Measurements from ENCODE around the gene WDPCP. TPM values are rescaled to one million over a fixed set of nuclear protein-coding genes. Genes with fewer than 3 reads are reported as not detected.
"Not testable (repeated sequence)": the region's sequence is repeated elsewhere in the genome, so short reads cannot be mapped to it uniquely, and the experiment has no call there.

The WDPCP gene
- total and polyA plus RNA-seq, 2 donors = 3.8 to 49.2 TPM

DNA sequence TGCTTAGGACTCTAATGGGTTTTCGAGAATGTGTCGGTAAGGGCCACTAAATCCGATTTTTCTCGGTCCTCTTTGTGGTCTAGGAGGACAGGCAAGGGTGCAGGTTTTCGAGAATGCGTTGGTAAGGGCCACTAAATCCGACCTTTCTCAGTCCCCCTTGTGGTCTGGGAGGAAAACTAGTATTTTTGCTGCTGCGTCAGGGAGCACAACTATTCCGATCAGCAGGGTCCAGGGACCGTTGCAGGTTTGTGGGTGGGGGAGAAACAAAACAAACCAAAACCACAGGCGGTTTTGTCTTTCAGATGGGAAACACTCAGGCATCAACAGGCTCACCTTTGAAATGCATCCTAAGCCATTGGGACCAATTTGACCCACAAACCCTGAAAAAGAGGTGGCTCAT is 264.6 kb downstream of the WDPCP start:
- WGBS = 89% methylated on average over 11 of the region's 11 CpGs
- not testable (repeated sequence) for H3K27ac ChIP-seq (ENCODE audit: low read depth); H3K36me3 ChIP-seq (ENCODE audit: insufficient read depth); H3K4me3 ChIP-seq (ENCODE audit: low read depth, low read length); H3K4me1 ChIP-seq (ENCODE audit: insufficient read depth); DNase-seq (ENCODE audit: extremely low spot score)

DNA sequence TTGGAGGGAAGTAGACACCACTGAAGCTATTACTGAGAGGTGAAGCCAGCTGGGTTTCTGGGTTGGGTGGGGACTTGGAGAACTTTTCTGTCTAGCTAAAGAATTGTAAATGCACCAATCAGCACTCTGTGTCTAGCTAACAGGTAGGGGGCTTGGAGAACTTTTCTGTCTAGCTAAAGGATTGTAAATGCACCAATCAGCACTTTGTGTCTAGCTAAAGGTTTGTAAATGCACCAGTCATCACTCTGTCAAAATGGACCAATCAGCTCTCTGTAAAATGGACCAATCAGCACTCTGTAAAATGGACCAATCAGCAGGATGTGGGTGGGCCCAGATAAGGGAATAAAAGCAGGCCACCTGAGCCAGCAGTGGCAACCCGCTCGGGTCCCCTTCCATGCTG is 266.3 kb downstream of the WDPCP start:
- DNase-seq (ENCODE audit: extremely low spot score); H3K4me3 ChIP-seq (ENCODE audit: low read depth, low read length); H3K36me3 ChIP-seq (ENCODE audit: insufficient read depth); H3K27ac ChIP-seq (ENCODE audit: low read depth); H3K4me1 ChIP-seq (ENCODE audit: insufficient read depth): not testable (repeated sequence)
- 87% methylated on average over 2 of the region's 2 CpGs for WGBS

DNA sequence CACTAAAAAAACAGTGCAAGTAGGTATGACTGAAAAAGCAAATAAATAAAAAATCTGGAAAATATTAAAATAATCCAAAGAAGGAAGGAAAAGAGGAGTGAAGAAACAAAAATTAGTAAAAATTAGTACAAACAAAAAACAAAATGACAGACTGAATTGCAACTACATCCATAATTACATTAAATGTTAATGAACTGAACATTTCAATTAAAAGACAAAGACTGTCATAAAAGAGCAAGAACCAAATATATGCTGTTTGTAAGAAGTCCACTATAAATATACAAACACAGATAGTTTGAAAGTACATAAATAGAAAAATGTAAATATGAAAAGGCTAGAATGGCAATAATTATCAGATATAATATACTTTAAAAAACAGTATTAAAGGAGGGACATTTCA is 267.6 kb downstream of the WDPCP start:
- DNase-seq (ENCODE audit: extremely low spot score) = no peak
- Histone ChIP-seq H3K4me3 (ENCODE audit: low read depth, low read length) (no peak overlapping the region), H3K36me3 (ENCODE audit: insufficient read depth) (peaks cover 2% of the 10 kb centered on the region), H3K27ac (ENCODE audit: low read depth) (no peak overlapping the region), H3K4me1 (ENCODE audit: insufficient read depth) (no peaks in the 10 kb centered on the region)

DNA sequence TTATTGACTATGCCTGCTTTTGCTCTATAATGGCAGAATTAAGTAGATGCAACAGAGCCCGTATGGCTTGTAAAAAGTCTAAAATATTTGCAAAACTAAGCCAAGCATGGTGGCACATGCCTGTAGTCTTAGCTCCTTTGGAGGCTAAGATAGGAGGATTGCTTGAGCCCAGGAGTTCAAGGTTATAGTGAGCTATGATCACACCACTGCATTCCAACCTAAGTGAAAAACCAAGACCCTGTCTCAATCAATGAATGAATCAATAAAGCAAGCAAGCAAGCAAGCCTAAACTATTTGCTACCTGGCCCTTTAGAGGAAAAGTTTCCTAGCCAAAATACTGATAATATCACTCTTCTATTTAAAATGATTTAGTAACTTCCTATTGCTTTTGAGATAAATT is 277.7 kb downstream of the WDPCP start:
- WGBS = 66% methylated on average over 1 of the region's 1 CpG
- DNase-seq (ENCODE audit: extremely low spot score) = no peak
- H3K4me1 ChIP-seq (ENCODE audit: insufficient read depth) = no peaks in the 10 kb centered on the region
- no peaks in the 10 kb centered on the region for H3K36me3 ChIP-seq (ENCODE audit: insufficient read depth)
- H3K4me3 ChIP-seq (ENCODE audit: low read depth, low read length) = no peak overlapping the region
- H3K27ac ChIP-seq (ENCODE audit: low read depth) = no peak overlapping the region

DNA sequence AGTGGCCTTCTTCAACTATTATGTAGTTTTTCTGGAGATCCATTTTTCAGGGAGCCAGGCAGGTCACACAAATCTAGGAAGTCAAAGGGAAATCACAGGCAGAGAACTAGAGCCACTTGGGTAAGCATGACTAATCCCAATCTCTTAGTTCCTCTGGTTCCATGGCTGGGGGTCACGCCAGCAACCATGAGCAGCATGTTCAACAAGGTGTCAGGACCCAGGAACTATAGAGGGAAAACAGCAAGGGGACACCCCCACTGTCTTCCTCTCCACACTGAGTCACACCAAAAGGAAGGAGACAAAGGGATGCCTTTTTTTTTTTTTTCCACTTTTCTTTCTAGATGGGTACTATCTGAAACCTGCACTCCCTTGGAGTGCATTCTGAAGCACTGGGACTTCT is 286.8 kb downstream of the WDPCP start:
- 94% methylated on average over 1 of the region's 1 CpG for WGBS
- H3K27ac ChIP-seq (ENCODE audit: low read depth) = no peak overlapping the region
- H3K36me3 ChIP-seq (ENCODE audit: insufficient read depth) = no peaks in the 10 kb centered on the region
- no peak overlapping the region for H3K4me3 ChIP-seq (ENCODE audit: low read depth, low read length)
- DNase-seq (ENCODE audit: extremely low spot score) = no peak
- H3K4me1 ChIP-seq (ENCODE audit: insufficient read depth) = no peaks in the 10 kb centered on the region

DNA sequence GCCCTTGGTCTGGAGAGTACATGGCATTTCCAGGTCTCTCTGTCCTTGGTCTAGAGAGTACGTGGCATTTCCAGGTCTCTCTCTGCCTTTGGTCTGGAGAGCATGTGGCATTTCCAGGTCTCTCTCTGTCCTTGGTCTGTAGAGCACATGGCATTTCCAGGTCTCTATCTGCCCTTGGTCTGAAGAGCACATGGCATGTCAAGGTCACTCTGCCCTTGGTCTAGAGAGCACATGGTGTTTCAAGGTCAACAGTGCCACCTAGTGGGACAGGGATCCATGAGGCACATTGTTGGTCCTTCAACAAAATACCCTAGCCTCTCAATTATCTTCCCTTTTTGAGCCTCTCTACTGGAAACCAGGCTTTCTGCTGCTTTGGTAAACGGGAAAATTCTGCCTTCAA is 287.4 kb downstream of the WDPCP start:
- no peak overlapping the region for H3K4me3 ChIP-seq (ENCODE audit: low read depth, low read length)
- H3K4me1 ChIP-seq (ENCODE audit: insufficient read depth) = no peaks in the 10 kb centered on the region
- no peak for DNase-seq (ENCODE audit: extremely low spot score)
- 94% methylated on average over 2 of the region's 2 CpGs for WGBS
- H3K36me3 ChIP-seq (ENCODE audit: insufficient read depth) = no peaks in the 10 kb centered on the region
- H3K27ac ChIP-seq (ENCODE audit: low read depth) = no peak overlapping the region

DNA sequence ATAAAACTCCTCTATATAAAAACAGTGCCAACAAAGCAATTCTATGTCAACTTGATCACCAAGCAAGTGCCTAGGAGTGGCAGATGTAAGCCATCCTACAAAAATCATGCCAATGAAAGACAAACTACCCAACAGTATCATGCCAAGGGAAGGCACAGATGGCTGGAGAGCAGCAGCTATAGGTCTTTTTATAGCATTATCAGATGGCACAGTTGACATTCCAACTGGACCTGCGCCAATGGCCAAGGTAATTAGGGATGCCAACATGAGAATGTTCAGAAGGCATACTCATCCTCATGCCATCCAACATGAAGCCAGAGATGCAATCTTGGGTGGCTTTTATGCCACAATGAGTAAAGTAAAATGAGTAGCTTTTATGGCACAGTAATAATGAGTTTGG is 300.3 kb downstream of the WDPCP start:
- Histone ChIP-seq H3K4me3 (ENCODE audit: low read depth, low read length) (no peak overlapping the region), H3K27ac (ENCODE audit: low read depth) (no peak overlapping the region), H3K36me3 (ENCODE audit: insufficient read depth) (no peaks in the 10 kb centered on the region), H3K4me1 (ENCODE audit: insufficient read depth) (no peaks in the 10 kb centered on the region)
- WGBS = 99% methylated on average over 1 of the region's 1 CpG
- DNase-seq (ENCODE audit: extremely low spot score) = no peak

DNA sequence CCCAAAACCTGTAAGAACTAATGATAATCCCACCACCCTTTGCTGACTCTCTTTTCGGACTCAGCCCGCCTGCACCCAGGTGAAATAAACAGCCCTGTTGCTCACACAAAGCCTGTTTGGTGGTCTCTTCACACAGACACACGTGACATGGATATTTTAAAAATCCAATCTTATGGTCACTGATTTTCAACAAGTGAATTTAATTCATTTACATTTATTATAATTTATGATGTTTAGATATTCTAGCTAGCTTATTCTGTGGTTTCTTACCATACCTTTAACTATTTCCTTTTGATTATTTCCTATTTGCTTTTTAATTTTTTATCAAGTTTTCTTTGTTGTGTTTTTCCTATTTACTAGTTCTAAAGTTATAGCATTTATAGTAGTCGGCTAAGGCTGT is 301.8 kb downstream of the WDPCP start:
- not testable (repeated sequence) for H3K4me1 ChIP-seq (ENCODE audit: insufficient read depth); H3K4me3 ChIP-seq (ENCODE audit: low read depth, low read length); H3K36me3 ChIP-seq (ENCODE audit: insufficient read depth); H3K27ac ChIP-seq (ENCODE audit: low read depth); DNase-seq (ENCODE audit: extremely low spot score)
- 90% methylated on average over 4 of the region's 4 CpGs for WGBS

DNA sequence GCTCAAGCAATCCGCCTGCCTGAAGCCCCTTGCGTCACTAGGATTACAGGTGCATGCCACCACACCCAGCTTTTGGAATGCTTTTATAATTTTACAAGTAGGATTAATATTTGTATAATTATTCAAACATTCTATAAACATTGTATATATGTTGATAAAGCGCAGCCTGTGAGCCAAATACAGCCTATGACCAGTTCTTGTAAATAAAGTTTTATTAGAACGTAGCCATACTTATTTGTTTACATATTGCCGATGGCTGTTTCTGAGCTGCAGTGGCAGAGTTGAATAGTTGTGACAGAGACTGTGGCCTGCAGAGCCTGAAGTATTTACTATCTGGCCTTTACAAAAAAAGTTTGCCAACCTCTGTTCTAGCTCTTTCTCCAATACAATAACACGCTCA is 305.0 kb downstream of the WDPCP start:
- Histone ChIP-seq H3K4me3 (ENCODE audit: low read depth, low read length) (no peak overlapping the region), H3K36me3 (ENCODE audit: insufficient read depth) (no peaks in the 10 kb centered on the region), H3K4me1 (ENCODE audit: insufficient read depth) (no peaks in the 10 kb centered on the region), H3K27ac (ENCODE audit: low read depth) (no peak overlapping the region)
- WGBS = 72% methylated on average over 6 of the region's 6 CpGs
- DNase-seq (ENCODE audit: extremely low spot score) = no peak

DNA sequence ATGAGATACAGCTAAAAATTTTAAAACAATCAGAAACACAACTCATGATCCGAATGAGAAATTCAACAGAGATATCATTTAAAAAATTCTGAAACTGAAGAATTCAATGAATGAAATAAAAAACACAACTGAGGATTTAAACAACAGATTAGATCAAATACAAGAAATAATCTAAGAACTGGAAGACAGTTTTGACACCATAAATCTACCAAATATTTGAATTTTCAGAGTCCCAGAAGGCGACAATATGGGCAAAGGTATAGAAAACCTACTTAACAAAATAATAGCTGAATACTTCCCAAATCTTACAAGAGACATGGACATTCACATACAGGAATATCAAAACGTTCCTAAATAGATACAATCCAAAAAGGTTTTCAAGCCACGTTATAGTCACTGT is 315.7 kb downstream of the WDPCP start:
- Histone ChIP-seq H3K4me1 (ENCODE audit: insufficient read depth) (no peaks in the 10 kb centered on the region), H3K4me3 (ENCODE audit: low read depth, low read length) (no peak overlapping the region), H3K36me3 (ENCODE audit: insufficient read depth) (no peaks in the 10 kb centered on the region), H3K27ac (ENCODE audit: low read depth) (no peak overlapping the region)
- 95% methylated on average over 4 of the region's 4 CpGs for WGBS
- DNase-seq (ENCODE audit: extremely low spot score) = no peak

DNA sequence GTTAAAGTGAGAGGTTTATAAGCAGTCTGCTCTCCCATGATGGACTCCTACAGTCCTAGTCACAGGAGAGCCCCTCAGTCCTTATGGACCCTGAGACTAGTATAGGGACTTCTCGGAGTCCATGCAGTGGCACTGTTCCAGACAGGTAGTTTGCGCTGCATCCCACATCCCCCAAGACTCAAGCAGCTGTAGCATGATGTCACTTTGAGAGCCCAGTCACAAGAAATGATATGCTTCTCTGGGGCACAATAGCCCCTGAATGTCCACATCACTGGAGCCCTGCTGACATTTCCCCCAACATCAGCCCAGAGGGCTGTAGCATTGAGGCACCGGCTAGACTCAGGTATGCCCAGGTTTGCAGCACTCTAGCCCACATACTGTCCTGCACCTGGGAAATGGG is 317.6 kb downstream of the WDPCP start:
- H3K36me3 ChIP-seq (ENCODE audit: insufficient read depth) = no peaks in the 10 kb centered on the region
- no peak overlapping the region for H3K27ac ChIP-seq (ENCODE audit: low read depth)
- no peak for DNase-seq (ENCODE audit: extremely low spot score)
- H3K4me3 ChIP-seq (ENCODE audit: low read depth, low read length) = no peak overlapping the region
- 100% methylated on average over 3 of the region's 3 CpGs for WGBS
- no peaks in the 10 kb centered on the region for H3K4me1 ChIP-seq (ENCODE audit: insufficient read depth)

DNA sequence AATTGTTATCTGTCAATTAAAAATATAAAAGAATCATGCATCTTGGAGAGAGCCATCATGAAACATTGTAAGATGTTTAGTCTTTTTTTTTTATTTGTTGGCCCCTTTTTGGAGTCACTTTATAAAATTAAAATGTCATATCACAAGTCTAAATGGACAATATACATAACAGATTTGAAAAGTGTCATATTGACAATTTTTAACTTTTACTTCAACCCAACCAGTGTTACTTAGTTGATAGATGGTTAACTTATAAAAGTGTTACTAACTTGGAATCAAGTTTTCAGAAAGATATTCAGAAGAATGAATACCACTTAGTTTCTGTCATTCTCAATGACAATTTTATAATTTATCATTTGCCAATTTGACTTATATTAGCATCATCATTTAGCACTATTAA is 319.3 kb downstream of the WDPCP start:
- Histone ChIP-seq H3K4me3 (ENCODE audit: low read depth, low read length) (no peak overlapping the region), H3K27ac (ENCODE audit: low read depth) (no peak overlapping the region), H3K36me3 (ENCODE audit: insufficient read depth) (no peaks in the 10 kb centered on the region), H3K4me1 (ENCODE audit: insufficient read depth) (no peaks in the 10 kb centered on the region)
- no peak for DNase-seq (ENCODE audit: extremely low spot score)

DNA sequence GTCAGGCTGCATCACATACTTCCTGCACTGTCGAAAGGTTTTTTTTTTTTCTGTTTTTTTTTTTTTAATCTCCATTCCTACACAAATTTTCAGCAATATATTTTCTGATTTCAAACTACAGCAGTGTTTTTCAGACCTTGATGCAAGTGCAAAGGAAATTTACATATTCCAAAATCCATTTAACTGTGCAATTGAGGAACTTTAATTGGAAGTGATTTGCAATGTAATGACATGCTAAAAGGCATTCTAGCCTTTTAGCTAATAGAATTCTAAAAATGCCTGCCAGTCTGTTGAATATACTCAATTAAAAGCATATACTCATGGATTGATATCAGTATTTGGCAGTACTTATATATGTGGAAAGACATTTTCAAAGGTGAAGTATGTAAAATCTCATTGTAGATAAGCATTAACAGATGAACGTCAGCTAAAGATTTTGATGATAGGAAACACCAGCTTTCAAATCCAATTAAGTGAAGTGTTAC is 327.1 kb downstream of the WDPCP start:
- H3K4me1 ChIP-seq (ENCODE audit: insufficient read depth) = no peaks in the 10 kb centered on the region
- WGBS = 72% methylated on average over 2 of the region's 2 CpGs
- H3K4me3 ChIP-seq (ENCODE audit: low read depth, low read length) = no peak overlapping the region
- no peaks in the 10 kb centered on the region for H3K36me3 ChIP-seq (ENCODE audit: insufficient read depth)
- DNase-seq (ENCODE audit: extremely low spot score) = no peak
- H3K27ac ChIP-seq (ENCODE audit: low read depth) = no peak overlapping the region

DNA sequence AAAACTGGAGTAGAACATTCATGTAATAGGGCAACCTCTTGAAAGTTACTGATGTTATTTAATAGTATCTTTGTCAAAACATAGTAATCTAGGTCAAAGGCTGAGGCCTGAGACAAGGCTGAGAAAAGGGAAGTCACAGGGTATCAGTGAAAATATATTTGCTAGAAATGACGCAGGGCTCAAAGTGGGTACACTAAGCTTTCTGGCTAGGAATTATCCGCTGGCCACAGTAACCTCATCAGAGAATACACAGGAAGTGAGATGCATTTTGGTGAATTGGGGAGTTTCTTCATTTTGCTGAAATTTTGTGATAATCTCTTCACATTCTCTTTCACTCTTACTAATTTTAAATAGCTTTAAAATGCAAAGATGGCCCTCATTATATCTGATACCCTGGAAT is 330.8 kb downstream of the WDPCP start:
- Histone ChIP-seq H3K36me3 (ENCODE audit: insufficient read depth) (no peaks in the 10 kb centered on the region), H3K27ac (ENCODE audit: low read depth) (no peak overlapping the region), H3K4me1 (ENCODE audit: insufficient read depth) (no peaks in the 10 kb centered on the region), H3K4me3 (ENCODE audit: low read depth, low read length) (no peak overlapping the region)
- WGBS = 93% methylated on average over 2 of the region's 2 CpGs
- DNase-seq (ENCODE audit: extremely low spot score) = no peak

DNA sequence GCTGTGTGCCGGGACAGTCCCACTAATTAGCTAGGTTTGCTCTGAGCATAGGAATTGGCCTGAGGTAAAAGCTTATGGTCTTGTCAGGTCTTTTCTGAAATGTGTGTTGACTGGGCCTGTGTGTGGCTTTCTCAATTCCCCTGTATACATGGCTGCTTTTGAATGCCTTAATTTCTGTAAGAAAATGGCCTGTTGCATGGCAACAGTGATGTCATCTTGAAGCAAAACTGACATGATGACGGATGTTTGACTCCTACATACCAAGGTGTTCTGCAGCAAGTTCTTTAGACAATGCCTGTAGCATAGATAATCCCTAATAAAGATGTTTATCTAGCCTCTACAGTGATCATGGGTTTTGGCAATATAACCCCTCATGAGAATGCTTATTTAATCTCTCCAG is 339.1 kb downstream of the WDPCP start:
- no peak overlapping the region for H3K27ac ChIP-seq (ENCODE audit: low read depth)
- no peaks in the 10 kb centered on the region for H3K4me1 ChIP-seq (ENCODE audit: insufficient read depth)
- WGBS = 90% methylated on average over 2 of the region's 2 CpGs

More for the DNA sequence above, 339.1 kb downstream of the WDPCP start:
- no peaks in the 10 kb centered on the region for H3K36me3 ChIP-seq (ENCODE audit: insufficient read depth)
- no peak for DNase-seq (ENCODE audit: extremely low spot score)
- no peak overlapping the region for H3K4me3 ChIP-seq (ENCODE audit: low read depth, low read length)

Data from urinary bladder (tissue), 4 donors.